SK-N-SH (cell line): ENCODE results near the gene NCBP3.

Experiments used
- CHD2 ChIP-seq: fragments of 150-350 bp; IDR thresholded peaks from 2 replicates; pipeline ENCODE4 v1.6.1; 2018; ENCODE audit warnings: low read length; ENCODE audit not compliant: partially characterized antibody
- EP300 ChIP-seq, 2 experiments: IDR thresholded peaks; 2 replicates each; pipeline versions ENCODE4 v1.4.0 to v1.6.1; 2012; ENCODE audit warnings: borderline replicate concordance in 1 of 2, low read depth in 1 of 2, low read length in 1 of 2
- SIN3A ChIP-seq: IDR thresholded peaks from 2 replicates; pipeline ENCODE4 v1.6.1; 2012; ENCODE audit warnings: low read depth, mild to moderate bottlenecking, low read length, moderate library complexity, borderline replicate concordance
- TF ChIP-seq, protein P1 (sequence below): fragments of 200-600 bp; sonication (generic); IDR thresholded peaks from 2 replicates; pipeline ENCODE4 v1.6.1; 2017; ENCODE audit warnings: antibody characterized with exemption, mild to moderate bottlenecking, moderate library complexity

DNA sequence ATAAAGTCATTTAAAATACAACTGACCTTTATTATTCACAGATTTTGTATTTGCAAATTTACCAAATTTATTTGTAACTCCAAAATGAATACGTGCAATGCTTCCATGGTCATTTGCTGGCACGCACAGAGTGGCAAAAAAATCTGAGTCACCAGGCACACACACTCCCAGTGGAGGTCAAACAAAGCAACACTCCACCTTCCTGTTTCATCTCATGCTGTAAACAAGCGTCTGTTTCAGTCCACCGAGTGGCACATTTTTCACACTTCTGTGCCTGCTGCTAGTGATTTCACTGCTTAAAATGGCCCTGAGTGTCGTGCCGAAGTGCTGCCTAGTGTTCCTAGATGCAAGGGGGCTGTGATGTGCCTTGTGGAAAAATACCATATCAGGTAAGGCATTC, 27.3 kb downstream of the NCBP3 start:
- no peak for TF ChIP-seq SIN3A
- no peak for TF ChIP-seq EP300 (IDR thresholded peaks at IDR 0.05; ENCODE audit: borderline replicate concordance in 1 of 2, low read depth in 1 of 2, low read length in 1 of 2)
- TF ChIP-seq, protein P1, sequence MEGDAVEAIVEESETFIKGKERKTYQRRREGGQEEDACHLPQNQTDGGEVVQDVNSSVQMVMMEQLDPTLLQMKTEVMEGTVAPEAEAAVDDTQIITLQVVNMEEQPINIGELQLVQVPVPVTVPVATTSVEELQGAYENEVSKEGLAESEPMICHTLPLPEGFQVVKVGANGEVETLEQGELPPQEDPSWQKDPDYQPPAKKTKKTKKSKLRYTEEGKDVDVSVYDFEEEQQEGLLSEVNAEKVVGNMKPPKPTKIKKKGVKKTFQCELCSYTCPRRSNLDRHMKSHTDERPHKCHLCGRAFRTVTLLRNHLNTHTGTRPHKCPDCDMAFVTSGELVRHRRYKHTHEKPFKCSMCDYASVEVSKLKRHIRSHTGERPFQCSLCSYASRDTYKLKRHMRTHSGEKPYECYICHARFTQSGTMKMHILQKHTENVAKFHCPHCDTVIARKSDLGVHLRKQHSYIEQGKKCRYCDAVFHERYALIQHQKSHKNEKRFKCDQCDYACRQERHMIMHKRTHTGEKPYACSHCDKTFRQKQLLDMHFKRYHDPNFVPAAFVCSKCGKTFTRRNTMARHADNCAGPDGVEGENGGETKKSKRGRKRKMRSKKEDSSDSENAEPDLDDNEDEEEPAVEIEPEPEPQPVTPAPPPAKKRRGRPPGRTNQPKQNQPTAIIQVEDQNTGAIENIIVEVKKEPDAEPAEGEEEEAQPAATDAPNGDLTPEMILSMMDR: no peak
- no peak for TF ChIP-seq CHD2
